ENCODE measurements around the gene HMCN2. TPM values are rescaled to one million over a fixed set of nuclear protein-coding genes. Genes with fewer than 3 reads are reported as not detected.
A peak's percentile ranks its signal among the peaks of the same experiment; 100 is the strongest.

HMCN2 gene
- total and polyA plus RNA-seq, 5 donors from 2014 or later: not detected

DNA sequence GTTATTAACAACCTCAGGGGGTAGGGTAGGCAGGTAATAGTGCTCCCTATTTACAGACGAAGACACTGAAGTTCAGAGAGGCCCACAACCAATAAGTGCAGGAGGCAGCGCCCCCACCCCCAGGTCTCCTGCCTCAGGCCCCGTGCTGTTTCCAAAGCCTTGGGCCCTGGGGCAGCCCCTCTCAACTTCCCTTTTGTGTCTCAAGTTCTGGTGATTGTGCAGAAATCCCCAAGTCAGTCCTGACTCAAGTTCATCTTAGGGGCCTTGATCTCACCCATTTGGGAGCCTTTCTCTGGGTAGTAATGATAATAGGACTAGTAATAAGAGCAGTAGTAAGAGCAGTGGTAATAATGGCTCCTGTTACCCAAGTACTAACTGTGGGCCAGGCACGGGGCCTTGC is 143.7 kb downstream of the HMCN2 start:
- Mint-ChIP-seq H3K4me3 (no peak overlapping the region), H3K36me3 (no peaks in the 10 kb centered on the region), H3K9me3 (no peaks in the 10 kb centered on the region), H3K27ac (peak overlapping the region in 1 of 3 donors; percentile 38), H3K27me3 (no peaks in the 10 kb centered on the region), H3K4me1 (no peaks in the 10 kb centered on the region)
- H3K36me3 ChIP-seq (ENCODE audit: control insufficient read depth, insufficient read depth, low read length): no peaks in the 10 kb centered on the region
- no peak for DNase-seq
- no peaks in the 10 kb centered on the region for H3K9me3 ChIP-seq (ENCODE audit: control insufficient read depth in 2 of 2, low read length in 2 of 2)
- no peaks in the 10 kb centered on the region for H3K4me1 ChIP-seq (ENCODE audit: control insufficient read depth, insufficient read depth, low read length, poor library complexity, severe bottlenecking)
- no peak overlapping the region for H3K4me3 ChIP-seq (ENCODE audit: low read depth, low read length)
- no peaks in the 10 kb centered on the region for H3K27me3 ChIP-seq (ENCODE audit: control insufficient read depth, insufficient read depth, low read length)
- no peak overlapping the region for H3K27ac ChIP-seq (ENCODE audit: insufficient read depth, low read length, poor library complexity, severe bottlenecking)
- no peak for ATAC-seq (ENCODE audit: low read depth in 2 of 2)

- H3K9me3 ChIP-seq (ENCODE audit: control insufficient read depth in 2 of 2, low read length in 2 of 2): no peaks in the 10 kb centered on the region
- Mint-ChIP-seq H3K27ac (no peak overlapping the region), H3K27me3 (no peaks in the 10 kb centered on the region), H3K36me3 (no peaks in the 10 kb centered on the region), H3K9me3 (no peaks in the 10 kb centered on the region), H3K4me1 (no peaks in the 10 kb centered on the region), H3K4me3 (no peak overlapping the region)
- ATAC-seq (ENCODE audit: low read depth in 2 of 2): no peak
- H3K27me3 ChIP-seq (ENCODE audit: control insufficient read depth, insufficient read depth, low read length): no peaks in the 10 kb centered on the region
- DNase-seq: no peak
- H3K4me3 ChIP-seq (ENCODE audit: low read depth, low read length): no peak overlapping the region
- H3K27ac ChIP-seq (ENCODE audit: insufficient read depth, low read length, poor library complexity, severe bottlenecking): no peak overlapping the region
- no peaks in the 10 kb centered on the region for H3K36me3 ChIP-seq (ENCODE audit: control insufficient read depth, insufficient read depth, low read length)
- H3K4me1 ChIP-seq (ENCODE audit: control insufficient read depth, insufficient read depth, low read length, poor library complexity, severe bottlenecking): no peaks in the 10 kb centered on the region
Observed at GRCh38 chr9:130410443-130410842, 144.9 kb downstream of the HMCN2 start.

DNA sequence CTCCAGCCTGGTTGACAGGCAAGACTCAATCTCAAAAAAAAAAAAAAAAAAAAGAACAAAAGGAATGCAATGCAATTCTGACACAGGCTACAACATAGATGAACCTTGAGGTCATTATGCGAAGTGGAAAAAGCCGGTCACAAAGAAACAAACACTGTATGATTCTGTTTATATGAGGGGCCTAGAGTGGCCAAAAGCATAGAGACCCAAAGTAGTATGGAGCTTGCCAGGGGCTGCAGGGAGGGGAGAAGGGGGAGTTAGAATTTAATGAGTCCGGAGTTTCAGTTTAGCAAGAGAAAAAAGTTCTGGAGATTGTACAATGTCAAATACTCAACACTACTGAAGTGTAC is 146.0 kb downstream of the HMCN2 start:
- Histone ChIP-seq H3K4me3 (ENCODE audit: low read depth, low read length) (no peak overlapping the region), H3K27me3 (ENCODE audit: control insufficient read depth, insufficient read depth, low read length) (no peaks in the 10 kb centered on the region), H3K27ac (ENCODE audit: insufficient read depth, low read length, poor library complexity, severe bottlenecking) (no peak overlapping the region), H3K4me1 (ENCODE audit: control insufficient read depth, insufficient read depth, low read length, poor library complexity, severe bottlenecking) (no peaks in the 10 kb centered on the region), H3K36me3 (ENCODE audit: control insufficient read depth, insufficient read depth, low read length) (no peaks in the 10 kb centered on the region), H3K9me3 (ENCODE audit: control insufficient read depth in 2 of 2, low read length in 2 of 2) (no peaks in the 10 kb centered on the region)
- ATAC-seq (ENCODE audit: low read depth in 2 of 2) (no peak), DNase-seq (no peak)
- H3K9me3 Mint-ChIP-seq: no peaks in the 10 kb centered on the region
- no peaks in the 10 kb centered on the region for H3K36me3 Mint-ChIP-seq
- H3K27ac Mint-ChIP-seq: no peak overlapping the region
- H3K4me3 Mint-ChIP-seq: no peak overlapping the region
- H3K4me1 Mint-ChIP-seq: no peaks in the 10 kb centered on the region
- H3K27me3 Mint-ChIP-seq: no peaks in the 10 kb centered on the region

GRCh38 chr9:130414081-130414731 is 148.6 kb downstream of the HMCN2 start:
- Histone ChIP-seq H3K4me1 (ENCODE audit: control insufficient read depth, insufficient read depth, low read length, poor library complexity, severe bottlenecking) (no peaks in the 10 kb centered on the region), H3K27me3 (ENCODE audit: control insufficient read depth, insufficient read depth, low read length) (no peaks in the 10 kb centered on the region), H3K4me3 (ENCODE audit: low read depth, low read length) (no peak overlapping the region), H3K27ac (ENCODE audit: insufficient read depth, low read length, poor library complexity, severe bottlenecking) (no peak overlapping the region), H3K9me3 (ENCODE audit: control insufficient read depth in 2 of 2, low read length in 2 of 2) (no peaks in the 10 kb centered on the region), H3K36me3 (ENCODE audit: control insufficient read depth, insufficient read depth, low read length) (no peaks in the 10 kb centered on the region)
- ATAC-seq (ENCODE audit: low read depth in 2 of 2) (no peak), DNase-seq (no peak)
- Mint-ChIP-seq H3K9me3 (no peaks in the 10 kb centered on the region), H3K4me3 (no peak overlapping the region), H3K27me3 (no peaks in the 10 kb centered on the region), H3K27ac (no peak overlapping the region), H3K4me1 (no peaks in the 10 kb centered on the region), H3K36me3 (no peaks in the 10 kb centered on the region)

- DNase-seq: no peak
- Mint-ChIP-seq H3K27me3 (no peaks in the 10 kb centered on the region), H3K36me3 (no peaks in the 10 kb centered on the region), H3K4me1 (no peaks in the 10 kb centered on the region), H3K27ac (no peak overlapping the region), H3K9me3 (no peaks in the 10 kb centered on the region), H3K4me3 (no peak overlapping the region)
- Histone ChIP-seq H3K4me3 (ENCODE audit: low read depth, low read length) (no peak overlapping the region), H3K4me1 (ENCODE audit: control insufficient read depth, insufficient read depth, low read length, poor library complexity, severe bottlenecking) (no peaks in the 10 kb centered on the region), H3K27ac (ENCODE audit: insufficient read depth, low read length, poor library complexity, severe bottlenecking) (no peak overlapping the region), H3K36me3 (ENCODE audit: control insufficient read depth, insufficient read depth, low read length) (no peaks in the 10 kb centered on the region), H3K27me3 (ENCODE audit: control insufficient read depth, insufficient read depth, low read length) (no peaks in the 10 kb centered on the region), H3K9me3 (ENCODE audit: control insufficient read depth in 2 of 2, low read length in 2 of 2) (no peaks in the 10 kb centered on the region)
- no peak for ATAC-seq (ENCODE audit: low read depth in 2 of 2)
Observed at GRCh38 chr9:130414910-130415746, 149.6 kb downstream of the HMCN2 start.

GRCh38 chr9:130417602-130418001 is 152.0 kb downstream of the HMCN2 start:
- H3K27me3 Mint-ChIP-seq: no peaks in the 10 kb centered on the region
- Histone ChIP-seq H3K4me3 (ENCODE audit: low read depth, low read length) (no peak overlapping the region), H3K36me3 (ENCODE audit: control insufficient read depth, insufficient read depth, low read length) (no peaks in the 10 kb centered on the region), H3K4me1 (ENCODE audit: control insufficient read depth, insufficient read depth, low read length, poor library complexity, severe bottlenecking) (no peaks in the 10 kb centered on the region), H3K9me3 (ENCODE audit: control insufficient read depth in 2 of 2, low read length in 2 of 2) (no peaks in the 10 kb centered on the region), H3K27ac (ENCODE audit: insufficient read depth, low read length, poor library complexity, severe bottlenecking) (no peak overlapping the region), H3K27me3 (ENCODE audit: control insufficient read depth, insufficient read depth, low read length) (no peaks in the 10 kb centered on the region)
- no peaks in the 10 kb centered on the region for H3K9me3 Mint-ChIP-seq
- H3K4me3 Mint-ChIP-seq: no peak overlapping the region
- H3K27ac Mint-ChIP-seq: no peak overlapping the region
- H3K36me3 Mint-ChIP-seq: no peaks in the 10 kb centered on the region
- no peaks in the 10 kb centered on the region for H3K4me1 Mint-ChIP-seq
- ATAC-seq (ENCODE audit: low read depth in 2 of 2) (no peak), DNase-seq (no peak)

GRCh38 chr9:130418776-130419175 is 153.2 kb downstream of the HMCN2 start:
- no peaks in the 10 kb centered on the region for H3K27me3 Mint-ChIP-seq
- no peak overlapping the region for H3K4me3 ChIP-seq (ENCODE audit: low read depth, low read length)
- no peak overlapping the region for H3K27ac ChIP-seq (ENCODE audit: insufficient read depth, low read length, poor library complexity, severe bottlenecking)
- no peak for DNase-seq
- no peak overlapping the region for H3K4me3 Mint-ChIP-seq
- peaks cover 0 to 2% (median 0%) of the 10 kb centered on the region in 7 donors for H3K9me3 Mint-ChIP-seq
- H3K27me3 ChIP-seq (ENCODE audit: control insufficient read depth, insufficient read depth, low read length): no peaks in the 10 kb centered on the region
- H3K36me3 Mint-ChIP-seq: no peaks in the 10 kb centered on the region
- no peaks in the 10 kb centered on the region for H3K4me1 ChIP-seq (ENCODE audit: control insufficient read depth, insufficient read depth, low read length, poor library complexity, severe bottlenecking)
- no peak for ATAC-seq (ENCODE audit: low read depth in 2 of 2)
- H3K27ac Mint-ChIP-seq: no peak overlapping the region
- no peaks in the 10 kb centered on the region for H3K9me3 ChIP-seq (ENCODE audit: control insufficient read depth in 2 of 2, low read length in 2 of 2)
- no peaks in the 10 kb centered on the region for H3K4me1 Mint-ChIP-seq
- H3K36me3 ChIP-seq (ENCODE audit: control insufficient read depth, insufficient read depth, low read length): no peaks in the 10 kb centered on the region

GRCh38 chr9:130419521-130420035 is 154.0 kb downstream of the HMCN2 start:
- no peaks in the 10 kb centered on the region for H3K36me3 ChIP-seq (ENCODE audit: control insufficient read depth, insufficient read depth, low read length)
- ATAC-seq (ENCODE audit: low read depth in 2 of 2) (no peak), DNase-seq (no peak)
- Mint-ChIP-seq H3K9me3 (peaks cover 0 to 2% (median 0%) of the 10 kb centered on the region in 7 donors), H3K4me1 (no peaks in the 10 kb centered on the region), H3K27me3 (no peaks in the 10 kb centered on the region), H3K4me3 (no peak overlapping the region), H3K27ac (no peak overlapping the region), H3K36me3 (no peaks in the 10 kb centered on the region)
- no peaks in the 10 kb centered on the region for H3K27me3 ChIP-seq (ENCODE audit: control insufficient read depth, insufficient read depth, low read length)
- no peaks in the 10 kb centered on the region for H3K4me1 ChIP-seq (ENCODE audit: control insufficient read depth, insufficient read depth, low read length, poor library complexity, severe bottlenecking)
- H3K27ac ChIP-seq (ENCODE audit: insufficient read depth, low read length, poor library complexity, severe bottlenecking): no peak overlapping the region
- no peaks in the 10 kb centered on the region for H3K9me3 ChIP-seq (ENCODE audit: control insufficient read depth in 2 of 2, low read length in 2 of 2)
- no peak overlapping the region for H3K4me3 ChIP-seq (ENCODE audit: low read depth, low read length)
